ENCODE results near the gene DLX1.
"Not testable (repeated sequence)": the region's sequence is repeated elsewhere in the genome, so short reads cannot be mapped to it uniquely, and the experiment has no call there.

DLX1 gene

DNA sequence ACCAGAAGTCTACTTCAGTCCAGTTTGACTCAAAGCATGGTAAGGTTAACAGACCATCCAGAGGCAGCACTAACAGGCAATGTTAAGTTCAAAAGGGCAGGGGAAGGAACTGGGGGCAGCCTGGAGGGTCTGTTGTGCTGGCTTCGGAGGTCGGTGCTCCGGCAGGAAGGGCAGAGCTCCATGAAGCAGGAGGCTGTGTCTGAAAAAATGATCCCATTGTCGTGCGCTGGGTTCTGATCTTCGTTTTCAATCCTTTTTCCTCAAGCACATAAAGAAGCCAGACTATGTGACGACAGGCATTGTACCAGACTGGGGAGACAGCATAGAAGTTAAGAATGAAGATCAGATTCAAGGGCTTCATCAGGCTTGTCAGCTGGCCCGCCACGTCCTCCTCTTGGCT is 21.9 kb upstream of the DLX1 start:
- in situ Hi-C loops (cut with MboI; ENCODE audit: low sequenced_read_pairs): no loop called here

DNA sequence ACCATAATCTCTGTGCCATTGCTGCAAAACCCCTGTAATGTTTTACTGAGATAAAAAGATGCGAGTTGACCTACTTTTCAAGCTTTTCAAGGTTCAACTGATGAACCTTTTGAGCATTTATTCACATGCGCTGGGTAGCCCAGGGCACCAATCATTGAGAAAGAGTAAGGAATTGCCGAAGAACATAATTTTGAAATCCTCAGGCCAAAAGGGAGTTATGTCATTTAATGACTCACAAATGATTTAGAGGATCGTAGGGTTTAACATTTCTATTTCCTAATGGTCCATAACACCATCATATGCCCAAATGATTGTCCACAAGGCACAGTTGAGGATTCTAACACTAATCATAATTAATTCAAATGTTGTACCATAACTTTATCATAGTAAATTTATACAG is 20.2 kb upstream of the DLX1 start:
- in situ Hi-C loops (cut with MboI; ENCODE audit: low sequenced_read_pairs): no loop called here

DNA sequence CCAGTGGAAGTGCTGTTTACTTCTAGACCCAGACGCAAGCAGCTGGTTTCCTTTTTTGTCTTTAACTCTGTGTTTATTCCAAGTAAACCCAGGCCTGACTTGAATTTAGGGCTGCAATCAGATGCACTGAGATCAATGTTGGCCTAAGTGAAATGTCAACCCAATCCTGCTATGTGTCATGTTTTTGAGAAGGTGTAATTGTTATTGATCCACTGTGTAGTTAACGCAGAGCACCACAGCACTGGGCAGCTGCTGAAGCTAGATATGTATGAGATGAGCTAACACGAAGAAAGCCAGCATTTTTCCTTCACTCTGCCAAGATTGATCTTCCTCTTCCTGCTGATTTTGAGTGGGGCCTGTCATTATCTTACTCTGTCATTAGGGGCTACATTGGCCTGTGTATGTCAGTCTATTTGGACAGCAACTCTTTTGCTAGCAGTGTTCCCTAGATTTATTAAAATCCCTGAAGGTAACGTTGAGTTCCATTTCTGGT is 18.9 kb upstream of the DLX1 start:
- in situ Hi-C loops (cut with MboI; ENCODE audit: low sequenced_read_pairs): no loop called here

DNA sequence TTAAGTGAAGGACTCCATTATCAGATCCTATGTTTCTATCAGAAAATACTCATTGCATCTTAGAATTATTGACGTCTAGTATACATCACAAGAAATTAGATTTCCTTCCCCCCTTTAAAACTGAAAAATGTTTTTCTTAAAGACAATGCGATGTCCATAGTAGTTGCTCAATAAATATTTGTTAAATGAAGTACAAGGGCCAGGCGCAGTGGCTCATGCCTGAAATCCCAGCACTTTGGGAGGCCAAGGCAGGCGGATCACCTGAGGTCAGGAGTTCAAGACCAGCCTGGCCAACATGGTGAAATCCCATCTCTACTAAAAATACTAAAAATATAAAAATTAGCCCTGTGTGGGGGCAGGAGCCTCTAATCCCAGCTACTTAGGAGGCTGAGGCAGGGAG is 17.4 kb upstream of the DLX1 start:
- in situ Hi-C loops (cut with MboI; ENCODE audit: low sequenced_read_pairs): not testable (repeated sequence)

DNA sequence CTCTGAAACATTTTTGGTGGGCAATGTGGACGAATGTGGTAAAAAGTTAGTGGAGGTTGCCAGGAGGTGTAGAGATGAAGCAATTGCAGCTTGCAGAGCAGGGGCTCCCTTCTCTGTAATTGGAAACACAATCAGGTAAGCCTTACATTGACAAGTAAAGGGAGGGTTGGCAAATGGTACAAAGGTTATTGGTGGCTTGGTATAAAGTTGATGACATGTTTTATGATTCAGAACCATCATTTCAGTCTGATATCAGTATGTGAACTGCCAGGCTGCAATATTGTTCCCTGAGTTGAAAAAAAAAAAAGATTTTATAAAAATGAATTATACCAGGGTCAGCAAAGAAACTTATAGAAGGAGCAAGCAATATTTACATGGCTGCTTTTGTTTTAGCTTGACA is 14.4 kb upstream of the DLX1 start:
- in situ Hi-C loops (cut with MboI; ENCODE audit: low sequenced_read_pairs): no loop called here

DNA sequence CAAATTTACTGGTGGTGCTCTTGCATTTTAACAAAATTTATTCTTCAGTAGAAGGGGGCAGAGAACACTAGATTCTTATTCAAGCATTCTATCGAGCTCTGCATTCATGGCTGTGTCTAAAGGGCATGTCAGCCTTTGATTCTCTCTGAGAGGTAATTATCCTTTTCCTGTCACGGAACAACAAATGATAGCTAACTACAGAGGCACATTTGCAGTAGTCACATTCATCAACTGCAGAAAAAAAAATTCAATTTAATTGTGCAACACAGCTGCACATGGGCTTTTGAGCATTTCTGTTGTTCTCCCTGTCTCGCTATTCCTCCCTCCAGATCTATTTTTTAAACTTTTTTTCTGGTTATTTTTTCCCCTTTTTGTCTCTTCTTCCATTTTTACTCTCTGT is 13.0 kb upstream of the DLX1 start:
- in situ Hi-C loops (cut with MboI; ENCODE audit: low sequenced_read_pairs): no loop called here

DNA sequence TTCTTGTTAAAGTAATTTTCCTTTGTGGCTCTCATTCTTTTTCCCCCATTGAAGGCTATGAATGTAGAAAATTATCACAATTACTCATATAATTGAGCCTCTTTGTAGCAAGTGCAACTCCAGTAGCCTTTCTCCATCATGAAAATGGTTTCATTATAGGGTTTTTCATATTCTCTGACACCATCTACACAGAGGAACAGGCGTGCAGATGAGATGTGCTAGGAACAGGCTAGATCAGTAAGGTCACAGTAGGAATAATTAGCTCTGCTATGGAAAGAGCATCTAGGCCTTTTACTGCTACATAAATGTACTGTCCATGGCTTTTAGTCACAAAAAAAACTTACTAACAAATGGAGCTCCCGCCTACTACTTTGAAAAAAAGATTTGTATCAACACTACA is 12.6 kb upstream of the DLX1 start:
- in situ Hi-C loops (cut with MboI; ENCODE audit: low sequenced_read_pairs): no loop called here

DNA sequence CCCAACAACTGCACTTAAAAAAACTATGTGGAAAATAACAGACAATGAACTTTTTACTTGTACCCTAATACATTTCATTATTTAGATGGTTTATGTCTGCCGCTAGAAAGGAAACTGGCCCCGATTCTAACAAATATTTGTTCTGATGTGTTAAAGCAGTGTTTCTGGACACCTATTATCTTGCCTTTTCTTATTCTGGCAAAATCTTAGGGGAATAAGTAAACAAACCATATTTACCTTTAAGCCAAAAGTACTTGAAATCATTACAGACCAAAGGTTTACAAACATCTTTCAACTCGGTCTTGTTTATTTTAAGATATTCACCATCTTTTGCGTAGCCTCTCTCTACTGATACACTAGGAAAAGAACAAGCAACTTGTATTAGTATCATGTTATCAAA is 11.8 kb upstream of the DLX1 start:
- in situ Hi-C loops (cut with MboI; ENCODE audit: low sequenced_read_pairs): no loop called here

DNA sequence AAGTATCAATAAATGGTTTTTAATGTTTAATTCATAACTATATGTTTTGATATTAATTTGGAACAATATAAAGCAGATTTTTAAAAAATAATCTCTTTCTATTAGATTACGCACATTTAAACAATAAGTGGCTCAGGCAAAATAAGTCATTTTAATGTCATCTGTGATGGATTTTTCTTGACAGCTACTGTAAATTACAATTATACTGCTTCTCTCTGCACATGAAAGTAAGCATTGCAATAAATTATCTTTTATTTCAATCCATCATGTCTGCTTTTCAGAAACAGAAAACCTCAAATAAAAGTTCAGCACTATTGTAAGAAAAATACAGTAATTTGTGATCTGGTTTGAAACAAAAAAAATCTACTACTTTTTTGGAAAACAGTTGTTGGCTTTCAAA is 11.1 kb upstream of the DLX1 start:
- in situ Hi-C loops (cut with MboI; ENCODE audit: low sequenced_read_pairs): no loop called here

DNA sequence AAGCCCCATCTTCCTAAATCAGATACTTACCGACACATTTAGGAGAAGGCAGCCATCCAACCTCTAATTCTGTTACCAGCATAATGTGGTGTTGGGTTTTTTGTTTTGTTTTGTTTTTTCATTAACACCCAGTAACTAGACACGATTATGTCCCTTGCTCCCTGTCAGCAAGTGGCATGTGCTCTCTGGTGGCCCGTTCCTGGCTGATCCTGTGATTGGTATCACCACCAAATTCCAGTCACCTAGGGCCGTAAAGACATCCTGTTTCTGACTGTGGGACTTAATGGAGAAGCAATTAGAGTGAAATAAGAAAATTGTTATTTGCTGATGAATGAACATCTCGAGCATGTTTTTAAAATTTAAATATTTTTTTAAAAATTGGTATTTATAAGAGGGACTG is 5.9 kb upstream of the DLX1 start:
- in situ Hi-C loops (cut with MboI; ENCODE audit: low sequenced_read_pairs): no loop called here

DNA sequence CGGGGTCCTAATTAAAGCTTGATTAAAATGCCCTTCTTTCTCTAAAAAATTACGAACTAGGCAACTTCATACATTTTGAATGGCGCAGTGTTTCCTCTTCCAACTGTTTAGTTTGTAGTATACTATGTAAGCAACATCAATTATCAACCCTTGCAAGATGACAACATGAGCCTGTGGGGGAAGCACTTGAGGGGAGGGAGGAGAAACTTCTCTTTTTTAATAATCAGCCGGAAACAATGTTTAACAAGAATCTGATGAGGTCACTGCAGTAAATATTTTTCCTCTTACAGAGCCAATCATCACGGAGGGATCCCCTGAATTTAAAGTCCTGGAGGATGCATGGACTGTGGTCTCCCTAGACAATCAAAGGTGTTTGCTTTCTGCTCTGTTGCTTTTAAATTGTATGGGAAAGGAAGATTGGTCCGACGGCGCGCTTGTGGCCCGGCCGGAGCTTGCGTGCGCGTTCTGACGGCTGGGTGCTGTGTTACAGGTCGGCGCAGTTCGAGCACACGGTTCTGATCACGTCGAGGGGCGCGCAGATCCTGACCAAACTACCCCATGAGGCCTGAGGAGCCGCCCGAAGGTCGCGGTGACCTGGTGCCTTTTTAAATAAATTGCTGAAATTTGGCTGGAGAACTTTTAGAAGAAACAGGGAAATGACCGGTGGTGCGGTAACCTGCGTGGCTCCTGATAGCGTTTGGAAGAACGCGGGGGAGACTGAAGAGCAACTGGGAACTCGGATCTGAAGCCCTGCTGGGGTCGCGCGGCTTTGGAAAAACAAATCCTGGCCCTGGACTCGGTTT is 5.3 kb upstream of the DLX1 start:
- in situ Hi-C loops (cut with MboI; ENCODE audit: low sequenced_read_pairs): no loop called here

DNA sequence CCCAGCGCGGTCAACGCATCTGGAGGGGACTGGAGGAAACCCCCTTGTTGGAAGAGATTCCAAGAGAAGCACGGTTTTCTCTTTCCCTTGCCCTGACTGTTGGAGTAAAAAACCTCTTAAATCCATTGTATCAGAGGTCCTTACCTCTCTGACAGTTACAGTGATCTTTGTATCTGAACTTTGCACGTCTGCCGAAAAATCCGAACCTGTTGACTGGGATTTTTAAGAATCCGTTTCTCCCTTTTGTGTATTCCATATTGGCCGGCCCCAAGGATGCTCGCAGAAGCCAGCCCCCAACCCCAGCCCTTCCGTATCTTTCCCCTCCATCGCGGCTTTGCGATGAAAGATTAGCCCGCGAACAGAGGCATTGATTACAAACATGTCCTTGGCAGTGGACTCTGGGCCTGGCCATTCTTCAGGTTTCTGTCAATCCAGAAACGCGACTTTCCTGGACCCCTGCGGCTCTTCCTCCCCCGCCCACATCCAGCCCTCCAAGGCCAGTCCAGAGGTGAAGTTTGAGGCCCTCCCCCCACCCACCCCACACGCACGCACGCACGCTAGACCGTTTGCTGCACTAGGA is 4.6 kb upstream of the DLX1 start:
- in situ Hi-C loops (cut with MboI; ENCODE audit: low sequenced_read_pairs): no loop called here

DNA sequence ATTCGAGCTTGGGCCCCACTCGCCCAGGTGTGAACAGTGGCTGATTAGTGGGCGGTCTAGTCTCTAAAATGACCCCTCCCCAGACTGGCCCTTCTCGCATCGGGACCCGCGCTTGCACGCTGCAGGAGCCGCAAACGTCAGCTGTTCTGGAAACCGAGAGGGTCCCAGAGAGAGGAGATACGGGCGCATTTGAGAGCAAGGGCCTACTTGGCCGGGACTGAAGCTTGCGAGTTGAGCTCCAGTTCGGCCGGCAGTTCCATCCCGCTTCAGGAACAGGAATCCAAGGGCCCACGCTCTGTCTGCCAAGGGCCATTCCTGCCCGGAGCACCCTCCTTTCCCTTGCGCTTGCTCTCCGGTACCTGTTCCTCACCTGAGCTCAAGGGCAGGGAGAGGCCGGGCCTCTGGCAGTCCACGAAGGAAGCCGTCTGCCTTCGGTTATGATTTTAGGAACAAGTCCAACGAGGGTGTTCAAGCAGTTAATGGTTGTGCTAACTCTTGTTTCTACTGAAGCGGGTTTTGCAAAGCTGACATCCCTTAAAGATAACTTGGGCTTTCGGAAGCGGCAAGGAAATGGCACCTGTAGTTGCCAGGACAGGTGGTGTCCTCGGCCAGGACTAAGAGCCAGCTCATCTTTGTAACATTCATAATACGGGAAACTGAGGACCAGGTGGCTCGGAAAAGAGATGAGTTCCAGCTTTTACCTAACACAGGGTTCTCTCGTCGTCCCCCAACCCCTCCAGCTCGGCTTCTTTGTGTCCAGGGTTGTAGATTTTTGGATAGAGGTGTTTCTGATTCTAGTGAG is 3.9 kb upstream of the DLX1 start:
- in situ Hi-C loops (cut with MboI; ENCODE audit: low sequenced_read_pairs): no loop called here

DNA sequence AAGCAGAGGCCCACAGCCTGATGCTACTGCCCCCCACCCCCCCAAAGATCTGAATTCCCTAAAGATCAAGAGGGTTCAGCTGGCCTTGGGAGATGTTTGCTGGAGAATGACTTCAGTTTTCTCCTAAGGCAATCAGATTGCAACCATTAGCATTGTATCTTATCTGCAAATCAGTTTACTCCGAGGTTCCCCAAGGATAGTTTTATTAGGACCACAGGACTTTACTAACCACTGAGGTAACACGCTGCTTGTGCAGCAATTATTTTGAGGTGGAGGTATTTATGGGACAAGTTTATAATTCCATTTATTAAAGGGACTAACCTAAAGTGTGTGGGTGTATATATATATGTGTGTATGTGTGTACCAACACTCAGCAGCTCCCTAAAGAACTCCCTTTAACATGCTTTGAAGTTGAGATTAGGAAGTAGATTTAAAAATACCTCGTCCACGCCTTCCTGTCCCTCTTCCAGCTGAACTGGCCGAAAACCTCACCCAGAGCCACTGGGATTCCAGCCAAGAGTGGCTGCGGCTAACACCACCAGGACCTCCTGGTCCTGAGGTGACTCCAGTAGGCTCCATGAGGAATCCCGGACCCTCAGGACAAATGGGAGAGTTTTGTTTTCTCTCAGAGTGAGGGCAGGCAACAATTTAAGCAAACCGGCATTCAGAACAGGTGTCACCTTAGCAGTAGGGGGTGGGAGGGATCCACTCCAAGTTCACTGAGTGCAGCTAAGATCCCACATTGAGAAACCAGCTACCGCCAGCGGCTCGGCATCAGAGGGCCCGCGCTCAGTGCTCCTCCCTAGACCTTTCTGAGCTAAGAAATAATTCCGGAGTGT is 3.0 kb upstream of the DLX1 start:
- in situ Hi-C loops (cut with MboI; ENCODE audit: low sequenced_read_pairs): no loop called here

DNA sequence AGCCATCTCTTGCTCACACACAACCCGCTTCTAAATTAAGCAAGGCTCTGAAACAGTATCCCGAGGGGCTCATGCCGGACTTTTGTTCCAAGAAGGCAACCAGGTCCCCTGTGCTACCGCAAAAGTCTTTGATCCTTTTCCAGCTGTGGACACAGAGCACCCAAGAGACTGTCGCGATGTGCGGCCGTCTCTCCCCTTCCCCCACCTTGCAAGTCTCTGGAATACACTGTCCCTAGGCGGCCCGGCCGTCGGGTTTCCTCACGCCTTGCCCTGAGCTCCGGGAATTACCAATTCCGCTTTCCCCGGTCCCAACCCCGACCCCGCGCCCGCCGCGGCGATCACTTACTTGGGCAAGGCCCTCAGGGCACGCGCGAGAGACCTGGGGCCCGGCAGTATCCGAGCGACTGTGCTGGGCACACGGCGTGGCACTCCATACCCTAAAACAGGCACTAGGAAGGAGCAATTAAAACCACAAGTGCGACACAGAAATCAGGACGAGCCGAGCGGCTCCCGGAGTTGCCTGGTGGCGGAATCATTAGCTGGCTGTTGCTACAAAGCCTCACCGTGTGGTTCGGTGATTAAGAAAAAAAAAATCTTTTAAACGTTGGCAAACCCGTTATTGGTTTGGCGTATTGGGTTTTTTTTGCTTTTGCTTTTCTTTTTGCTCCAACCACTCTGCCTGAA is 2.2 kb upstream of the DLX1 start:
- in situ Hi-C loops (cut with MboI; ENCODE audit: low sequenced_read_pairs): no loop called here

DNA sequence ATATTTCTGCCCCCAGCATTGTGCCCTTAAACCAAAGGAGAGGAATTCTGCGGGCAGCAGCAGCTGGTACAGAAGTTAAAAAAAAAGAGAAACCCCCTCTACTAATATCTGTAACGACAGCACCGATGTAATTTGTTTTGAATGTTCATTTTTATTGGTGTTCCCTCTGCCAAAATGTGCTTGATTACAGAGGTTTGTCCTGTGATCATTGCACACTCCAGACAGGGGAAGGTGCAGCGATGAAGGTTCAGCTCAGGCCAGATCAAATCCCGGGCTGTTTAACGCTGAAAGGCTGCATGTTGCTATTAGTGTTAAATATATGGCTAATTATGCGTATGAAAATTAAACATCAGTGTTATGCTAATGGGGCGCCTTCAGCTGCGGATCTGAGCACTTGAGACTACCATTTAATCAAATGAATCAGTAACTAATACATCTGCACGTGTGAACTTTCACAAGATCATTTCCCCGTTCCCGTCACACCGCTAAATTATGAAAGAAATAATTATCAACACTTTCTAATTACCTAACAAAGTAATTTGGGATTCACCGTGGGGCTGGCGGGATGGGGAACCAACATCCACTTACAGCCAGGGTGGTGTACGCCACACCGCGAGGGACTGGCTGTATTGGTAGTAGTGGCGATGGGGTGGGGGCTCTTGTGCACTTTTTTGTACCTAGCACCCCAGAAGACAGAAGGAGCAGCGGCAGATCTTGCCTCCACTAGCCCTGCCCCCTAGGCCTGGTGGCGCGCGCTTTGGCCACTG is 1.5 kb upstream of the DLX1 start:
- in situ Hi-C loops (cut with MboI; ENCODE audit: low sequenced_read_pairs): no loop called here

DNA sequence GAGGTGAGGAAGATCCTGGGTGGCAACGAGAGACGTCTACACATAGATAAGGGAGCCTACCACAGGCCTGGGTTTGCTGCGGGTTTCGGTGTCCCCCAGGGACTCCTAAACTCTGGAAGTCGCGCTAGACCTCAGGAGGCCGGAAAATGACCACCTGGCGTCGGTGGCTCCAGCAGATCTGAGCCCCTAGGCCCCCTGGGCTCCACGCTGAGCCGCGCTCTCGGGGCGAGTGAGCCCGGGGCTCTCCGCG is 987 bp upstream of the DLX1 start:
- in situ Hi-C loops (cut with MboI; ENCODE audit: low sequenced_read_pairs): no loop called here

DNA sequence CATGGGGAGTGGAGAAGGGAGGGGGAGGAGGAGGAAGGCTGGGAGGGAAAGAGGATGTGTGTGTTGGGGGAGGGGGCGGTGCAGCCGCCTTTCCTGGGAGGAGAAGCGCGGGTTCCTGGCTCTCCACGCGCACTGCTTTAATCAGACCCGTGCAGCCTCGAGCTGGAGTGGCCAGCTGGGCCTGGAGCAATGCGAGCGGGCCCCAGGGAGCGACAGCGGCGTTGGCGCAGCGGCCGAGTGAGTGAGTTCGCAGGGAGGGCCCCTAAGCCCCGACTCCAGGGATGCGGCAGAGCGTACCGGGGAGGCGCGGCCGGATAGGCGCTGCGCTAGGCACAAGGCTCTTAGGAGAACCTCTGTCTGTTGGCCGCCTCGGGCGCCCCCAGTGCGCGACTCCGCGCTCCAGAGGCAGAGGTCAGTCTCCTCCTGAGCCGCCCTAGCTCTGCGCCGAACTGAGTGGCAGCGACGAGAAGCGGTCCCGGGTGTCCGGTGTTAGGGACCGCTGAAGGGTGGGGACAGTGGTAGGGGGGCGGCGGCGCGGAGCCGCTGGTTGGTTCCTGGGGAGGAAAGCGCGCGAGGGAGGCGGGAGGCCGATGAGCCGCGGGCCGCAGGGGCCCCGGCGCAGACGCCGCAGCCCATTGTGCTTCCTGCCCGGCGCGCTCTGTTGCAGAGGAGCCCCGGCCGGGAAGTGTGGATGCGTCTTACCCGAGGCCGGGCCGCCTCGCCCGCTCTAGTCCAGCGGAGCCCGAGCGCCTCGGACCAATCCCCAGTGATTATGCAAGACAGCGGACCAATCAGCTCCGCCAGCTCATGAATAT is 455 bp upstream of the DLX1 start:
- in situ Hi-C loops (cut with MboI; ENCODE audit: low sequenced_read_pairs): no loop called here

Data from hTERT RPE-1 (cell line).